Stimulated activated CD4-positive, alpha-beta T cell treated with anti-CD3 and anti-CD28 coated beads, Interleukin-2, amount 100 ng/mL, for 24 hours (primary cell): Measurements from ENCODE around the gene UBE2D2.

ENCODE experiments used
- DNase-seq, 2 donors: peaks; one replicate each; pipeline ENCODE4 v3.0.0-alpha.2; 2020

The UBE2D2 gene

DNA sequence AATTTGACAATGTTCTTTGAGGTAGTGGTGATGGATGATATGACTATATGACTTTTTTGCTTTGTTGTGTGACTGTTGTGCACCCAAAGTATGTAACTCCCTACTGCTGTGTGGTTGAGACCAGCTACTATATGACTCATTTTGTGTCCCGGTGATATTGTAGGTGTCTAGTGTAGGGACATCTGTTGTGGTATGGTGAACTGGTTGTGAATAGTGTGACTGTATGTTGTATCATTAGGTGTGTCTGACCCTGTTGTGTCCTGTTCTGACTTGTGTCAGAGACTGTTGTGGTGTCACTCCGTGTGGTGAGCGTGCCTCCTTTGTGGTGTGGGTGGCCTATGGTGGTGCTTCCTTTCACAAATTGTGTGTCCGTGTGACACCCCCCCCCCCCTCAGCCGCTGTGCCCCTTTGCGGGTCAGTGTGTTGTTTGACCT, 75.9 kb downstream of the UBE2D2 start:
- peak in 1 of 2 donors; percentile 41 for DNase-seq

GRCh38 chr5:139637438-139638089, 76.4 kb downstream of the UBE2D2 start:
- DNase-seq = peak; percentile 45 to 46

GRCh38 chr5:139638090-139638735, 77.1 kb downstream of the UBE2D2 start:
- peak in 1 of 2 donors; percentile 17 for DNase-seq

DNA sequence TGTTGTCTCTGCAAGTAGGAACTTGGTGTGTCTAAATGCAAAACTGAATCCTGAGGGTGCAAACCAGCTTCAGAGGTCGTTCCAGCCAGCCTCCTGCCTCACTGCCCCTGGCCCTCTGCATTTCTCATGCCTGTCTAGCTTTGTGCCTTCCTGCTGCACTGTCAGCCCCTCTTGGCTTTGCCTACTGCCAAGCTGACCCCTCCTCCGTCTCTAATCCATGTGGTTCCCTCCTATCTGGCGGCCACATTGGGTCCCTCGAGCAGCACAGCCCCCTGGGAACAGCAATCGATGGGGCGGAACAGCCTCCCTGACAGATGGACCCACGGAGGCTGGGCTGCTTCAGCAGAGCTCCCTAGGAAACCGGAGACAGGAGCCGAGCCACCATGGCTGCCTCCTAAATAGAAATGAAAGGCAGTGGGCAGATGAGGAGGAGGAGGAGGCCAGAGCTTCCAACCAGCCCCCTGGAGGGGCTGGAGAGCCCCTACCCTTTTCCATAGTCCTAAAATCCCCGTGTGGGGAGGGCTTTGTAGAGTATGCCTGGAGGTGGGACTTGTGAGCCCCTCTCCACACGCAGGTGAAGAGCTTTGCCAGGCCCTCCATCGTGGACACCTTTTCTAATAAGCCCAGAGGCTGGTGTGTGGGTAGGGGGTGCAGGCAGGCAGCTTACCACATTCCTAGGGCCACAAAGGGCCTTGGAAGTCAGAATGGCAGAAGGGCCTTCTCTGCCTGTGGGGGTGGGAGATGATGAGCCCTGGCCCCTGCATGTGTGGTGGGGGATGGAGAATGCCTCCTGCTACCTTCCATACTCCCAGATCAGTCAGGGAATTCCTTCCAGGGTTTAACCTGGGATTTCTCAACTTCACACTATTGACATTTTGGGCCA, 77.8 kb downstream of the UBE2D2 start:
- DNase-seq = peak in 1 of 2 donors; percentile 17

- peak in 1 of 2 donors; percentile 16 for DNase-seq
Measured at GRCh38 chr5:139639619-139640380, 78.7 kb downstream of the UBE2D2 start.

DNA sequence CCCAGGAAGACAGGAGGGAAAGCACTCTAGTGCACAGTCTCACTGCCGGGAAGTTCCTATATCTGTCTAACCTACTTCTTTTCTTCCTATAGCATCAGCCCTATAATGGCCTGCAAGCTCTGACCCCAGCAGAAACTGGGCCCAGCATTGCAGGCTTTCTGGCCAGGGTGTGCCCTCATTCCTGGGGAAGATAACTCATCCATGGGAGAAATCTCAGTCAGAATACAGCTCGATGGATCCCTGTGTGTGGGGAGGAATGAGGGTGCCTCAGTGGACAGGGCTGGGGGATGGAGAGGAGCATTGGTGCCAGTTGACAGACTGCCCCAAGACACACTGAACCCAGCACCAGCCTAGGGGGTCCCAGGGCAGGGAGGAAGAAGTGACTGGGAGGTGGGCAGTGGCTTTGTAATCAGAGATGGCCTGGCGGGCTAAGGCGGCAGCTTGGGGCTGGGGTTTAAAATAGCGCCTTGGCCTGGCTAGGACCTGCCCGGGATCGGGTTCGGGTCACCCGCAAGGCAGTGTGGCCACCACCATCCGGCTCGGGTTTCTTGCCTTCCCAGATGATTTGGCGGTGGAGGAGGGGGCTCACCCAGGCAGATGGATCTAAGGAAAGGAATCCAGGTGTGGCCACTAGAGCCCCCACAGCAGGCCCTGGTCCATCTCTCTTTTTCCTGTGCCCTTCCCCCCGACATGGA, 79.4 kb downstream of the UBE2D2 start:
- no peak for DNase-seq

DNA sequence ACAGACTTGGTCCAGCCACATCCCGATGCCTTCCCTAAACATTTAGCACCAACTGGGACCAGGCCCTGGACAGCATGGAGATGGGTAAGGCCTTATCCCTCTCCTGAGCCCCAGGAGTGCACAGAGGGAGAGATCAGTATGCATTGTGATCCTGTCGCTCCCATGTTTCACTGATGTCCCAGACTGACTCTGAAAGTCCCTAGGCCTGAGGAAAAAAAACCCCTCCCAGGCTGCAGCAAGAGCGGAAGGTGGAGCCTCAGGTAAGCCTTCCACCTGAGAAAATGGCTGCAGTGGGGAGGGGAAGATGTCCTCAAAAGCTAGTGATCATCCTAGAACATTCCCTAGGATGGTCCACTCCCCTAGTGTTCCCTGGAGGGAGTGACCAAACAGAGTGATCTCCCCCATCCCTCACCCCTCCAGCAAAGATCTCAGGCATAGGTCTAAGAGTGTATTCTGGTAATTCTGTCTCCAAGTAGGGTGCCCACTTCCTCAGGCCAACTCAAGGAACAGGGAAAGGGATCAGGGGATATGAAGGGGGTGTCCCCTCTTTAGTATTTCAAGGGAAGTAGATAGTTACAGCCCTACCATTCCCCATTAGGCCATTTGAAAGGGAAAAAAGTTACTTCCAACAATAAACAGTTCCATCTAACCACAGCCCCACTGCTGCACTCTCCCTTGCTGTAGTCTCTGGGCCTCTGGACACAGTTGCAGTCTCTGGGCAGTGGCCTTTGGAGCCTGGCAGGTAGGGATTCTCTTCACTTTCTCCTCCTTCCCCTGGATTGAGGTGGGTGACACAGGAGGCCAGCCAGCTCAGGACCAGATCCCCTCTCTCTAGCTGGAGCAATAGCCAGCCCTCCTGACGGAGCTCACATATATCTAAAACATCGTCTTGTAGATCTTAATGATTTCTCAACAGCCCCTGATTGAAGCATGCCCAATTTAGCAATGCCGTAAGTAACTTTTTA, 80.3 kb downstream of the UBE2D2 start:
- no peak for DNase-seq

- no peak for DNase-seq
Measured at GRCh38 chr5:139642213-139642612, 81.1 kb downstream of the UBE2D2 start.

- no peak for DNase-seq
Measured at GRCh38 chr5:139642891-139643871, 82.0 kb downstream of the UBE2D2 start.

DNA sequence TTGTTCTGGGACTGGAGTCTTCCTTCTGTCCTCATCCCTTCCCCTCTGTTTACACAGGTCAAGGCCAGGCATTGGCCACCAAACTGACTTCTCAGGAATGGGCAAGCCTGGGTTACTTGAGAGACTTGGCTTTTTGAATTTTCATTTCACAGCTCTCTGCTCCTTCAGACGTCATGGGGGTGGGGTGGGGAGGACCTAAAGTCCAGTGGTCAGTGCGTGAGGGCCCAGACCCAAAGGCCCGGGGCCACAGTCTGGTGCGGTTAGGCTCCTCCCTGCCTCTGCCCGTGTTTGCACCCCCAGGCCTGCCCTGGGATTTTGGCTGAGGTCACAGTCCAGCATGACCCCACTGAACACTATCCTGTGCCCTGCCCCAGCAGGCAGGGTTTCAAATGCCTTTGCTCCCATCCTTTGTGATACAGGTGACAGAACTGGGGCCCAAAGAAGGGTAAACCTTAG, 82.9 kb downstream of the UBE2D2 start:
- no peak for DNase-seq

DNA sequence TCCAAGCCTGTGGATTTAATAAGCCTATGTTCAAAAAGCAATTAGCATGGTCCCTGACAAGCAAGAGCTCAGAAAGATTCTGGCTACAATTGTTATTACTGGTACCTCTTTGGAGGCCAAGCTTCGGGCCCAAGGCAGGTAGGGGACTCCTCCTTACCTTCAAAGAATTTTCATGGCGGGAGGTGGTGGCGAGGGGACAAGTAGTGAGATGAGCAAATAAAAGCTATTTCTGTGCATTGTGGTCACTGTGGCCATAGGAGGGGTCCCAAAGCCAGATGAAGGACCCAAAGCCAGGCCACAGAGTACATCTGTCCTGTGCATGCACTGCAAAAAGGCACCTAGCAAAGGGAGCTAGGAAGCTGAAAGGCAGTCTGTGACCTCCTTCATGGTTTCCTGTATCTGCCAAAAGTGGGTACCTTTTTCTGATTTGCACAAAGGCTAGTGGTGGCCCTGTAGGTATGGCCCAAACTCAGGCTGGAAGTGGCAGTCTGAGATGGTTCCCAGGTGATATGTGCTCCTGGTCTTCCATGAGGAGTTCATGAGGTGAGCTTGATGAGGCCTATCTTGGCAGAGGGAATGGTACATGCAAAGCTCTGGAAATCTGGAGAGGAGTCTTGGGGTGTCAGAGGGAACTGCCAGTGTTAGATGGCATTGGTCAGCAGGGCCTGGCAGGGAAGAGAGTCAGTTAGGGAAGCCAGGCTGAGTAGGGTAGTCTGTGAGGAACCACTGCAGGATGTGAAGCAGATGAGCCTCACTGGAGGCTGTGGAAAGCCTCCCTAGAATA, 83.7 kb downstream of the UBE2D2 start:
- no peak for DNase-seq

- DNase-seq = no peak
Measured at GRCh38 chr5:139645430-139645871, 84.3 kb downstream of the UBE2D2 start.

- DNase-seq = no peak
Measured at GRCh38 chr5:139646111-139646510, 85.0 kb downstream of the UBE2D2 start.

DNA sequence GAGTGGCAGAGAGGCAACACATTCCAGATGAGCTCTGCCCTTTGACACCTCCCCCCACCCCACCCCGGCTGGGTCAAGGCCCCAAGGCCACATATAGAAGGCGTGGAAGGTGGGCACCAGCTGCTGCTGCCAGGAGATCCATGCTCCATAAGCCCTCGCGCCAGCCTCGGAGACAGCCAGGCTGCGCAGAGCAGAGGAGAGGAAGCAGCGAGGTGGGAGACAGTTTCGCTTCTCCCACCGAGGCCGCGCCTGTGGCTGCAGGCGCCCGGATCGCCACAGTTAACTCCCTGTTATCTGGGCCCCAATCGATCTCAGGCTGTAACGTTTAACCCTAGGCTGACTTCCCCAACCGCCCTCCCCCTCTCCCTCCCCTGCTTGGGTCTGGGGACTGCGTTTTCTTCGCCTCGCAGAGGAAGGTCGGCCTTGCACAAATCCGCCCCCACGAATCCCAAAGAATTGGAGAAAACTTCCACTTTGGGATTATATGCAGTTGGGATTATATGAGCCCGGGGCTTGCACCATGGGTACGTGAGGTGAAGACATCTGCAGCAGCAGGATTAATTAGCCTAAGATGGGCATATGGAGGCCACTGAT, 85.9 kb downstream of the UBE2D2 start:
- DNase-seq = no peak

GRCh38 chr5:139647506-139648204, 86.5 kb downstream of the UBE2D2 start:
- DNase-seq = no peak

- DNase-seq = peak; percentile 52 to 66
Measured at GRCh38 chr5:139648205-139649081, 87.3 kb downstream of the UBE2D2 start, which contains the start of gene CXXC5. CXXC5 (plus strand) TSS chr5:139648349; CDS start chr5:139680524, 32,175 bp downstream.
